OCI-LY1 (cell line): ENCODE measurements around the gene FXYD6.

ENCODE experiments used
- CTCF ChIP-seq: fragments of 200-600 bp; sonication (generic), shearing (Covaris generic); IDR thresholded peaks from 2 replicates; pipeline ENCODE4 v1.5.1; 2017; ENCODE audit warnings: mild to moderate bottlenecking, antibody characterized with exemption, low read length, moderate library complexity, mixed read lengths
- EZH2 ChIP-seq: fragments of 200-600 bp; sonication (generic), shearing (Covaris generic); IDR thresholded peaks from 2 replicates; pipeline ENCODE4 v1.8.0; 2017; ENCODE audit warnings: borderline replicate concordance, mixed run types, mild to moderate bottlenecking, antibody characterized with exemption, low read length, moderate library complexity, mixed read lengths

GRCh38 chr11:117840881-117841550 lies 35.4 kb downstream of the FXYD6 start:
- TF ChIP-seq CTCF (no peak), EZH2 (no peak)
